ENCODE data around the gene SRM.
A peak's percentile ranks its signal among the peaks of the same experiment; 100 is the strongest.

SRM gene

GRCh38 chr1:11062965-11063401, 3.2 kb upstream of the SRM start:
- no peak for TF ChIP-seq CTCF (IDR thresholded peaks at IDR 0.05; ENCODE audit: insufficient read depth, low read depth, low read length, missing control alignments)
- no peak overlapping the region for H3K4me3 ChIP-seq (ENCODE audit: low read length)
- peak; percentile 33 for DNase-seq (ENCODE audit: low read depth)

- no peak overlapping the region for H3K4me3 ChIP-seq (ENCODE audit: low read length)
- no peak for TF ChIP-seq CTCF (IDR thresholded peaks at IDR 0.05; ENCODE audit: insufficient read depth, low read depth, low read length, missing control alignments)
Observed at GRCh38 chr1:11061652-11062365, 2.0 kb upstream of the SRM start.

GRCh38 chr1:11059155-11059967, 457 bp downstream of the SRM start:
- H3K4me3 ChIP-seq (ENCODE audit: low read length) = peak overlapping the region; percentile 82
- DNase-seq (ENCODE audit: low read depth) = no peak
- TF ChIP-seq CTCF (IDR thresholded peaks at IDR 0.05; ENCODE audit: insufficient read depth, low read depth, low read length, missing control alignments) = no peak

More at GRCh38 chr1:11061652-11062365, 2.0 kb upstream of the SRM start:
- DNase-seq (ENCODE audit: low read depth) = no peak

- no peak for DNase-seq (ENCODE audit: low read depth)
- TF ChIP-seq CTCF (IDR thresholded peaks at IDR 0.05; ENCODE audit: insufficient read depth, low read depth, low read length, missing control alignments) = no peak
- peak overlapping the region; percentile 82 for H3K4me3 ChIP-seq (ENCODE audit: low read length)
Observed at GRCh38 chr1:11058595-11059154, 1.1 kb downstream of the SRM start.

- H3K4me3 ChIP-seq (ENCODE audit: low read length) = no peak overlapping the region
- TF ChIP-seq CTCF (IDR thresholded peaks at IDR 0.05; ENCODE audit: insufficient read depth, low read depth, low read length, missing control alignments) = no peak
- no peak for DNase-seq (ENCODE audit: low read depth)
Observed at GRCh38 chr1:11058026-11058425, 1.8 kb downstream of the SRM start.

- no peak overlapping the region for H3K4me3 ChIP-seq (ENCODE audit: low read length)
- TF ChIP-seq CTCF (IDR thresholded peaks at IDR 0.05; ENCODE audit: insufficient read depth, low read depth, low read length, missing control alignments) = no peak
- DNase-seq (ENCODE audit: low read depth) = no peak
Observed at GRCh38 chr1:11057477-11057876, 2.3 kb downstream of the SRM start.

Measured in epithelial cell of esophagus (primary cell).